ENCODE results near the gene PARVB. TPM values are rescaled to one million over a fixed set of nuclear protein-coding genes. Genes with fewer than 3 reads are reported as not detected.

The PARVB gene
- total and polyA plus RNA-seq, 2 donors (not counting 3 experiments of a cell fraction or from before 2014, with no cell fraction given): 155 to 162 TPM

GRCh38 chr22:44045145-44045544 lies 21.0 kb downstream of the PARVB start:
- Histone ChIP-seq H3K79me2 (ENCODE audit: control insufficient read depth, insufficient read depth, low read length) (peaks cover 88% of the 10 kb centered on the region), H2AFZ (ENCODE audit: low read depth, low read length) (no peak overlapping the region), H3K4me2 (ENCODE audit: insufficient read depth, low read length) (no peak overlapping the region), H3K9me3 (replicated peaks; ENCODE audit: control insufficient read depth, insufficient read depth, low read length) (no peaks in the 10 kb centered on the region), H3K9me1 (replicated peaks; ENCODE audit: control insufficient read depth, extremely low read depth, insufficient read depth, low read length) (no peaks in the 10 kb centered on the region), H4K20me1 (replicated peaks; ENCODE audit: control insufficient read depth, extremely low read depth, insufficient read depth, low read length) (no peaks in the 10 kb centered on the region), H3K36me3 (ENCODE audit: control insufficient read depth in 2 of 2, extremely low read depth in 1 of 2, insufficient read depth in 2 of 2, low read length in 2 of 2) (no peaks in the 10 kb centered on the region), H3K9ac (replicated peaks; ENCODE audit: extremely low read depth, insufficient read depth, low read length) (no peak overlapping the region), H3K27me3 (ENCODE audit: control insufficient read depth in 2 of 2, insufficient read depth in 2 of 2, low read length in 2 of 2) (no peaks in the 10 kb centered on the region), H3K4me1 (ENCODE audit: control insufficient read depth, extremely low read depth, insufficient read depth, low read length) (peaks cover 21% of the 10 kb centered on the region), H3K27ac (ENCODE audit: insufficient read depth, low read depth, low read length) (no peak overlapping the region), H3K4me3 (replicated peaks in 1 of 3; ENCODE audit: insufficient read depth in 1 of 3, low read depth in 1 of 3, low read length in 3 of 3) (no peak overlapping the region)
- DNase-seq (ENCODE audit: low read depth, low spot score) (no peak), FAIRE-seq (peak; percentile 18)
- no peak for TF ChIP-seq POLR2A (IDR thresholded peaks at IDR 0.05; ENCODE audit: low read depth, low read length)
- no peak for TF ChIP-seq GATA2 (IDR thresholded peaks at IDR 0.05; ENCODE audit: insufficient read depth, insufficient read length, low read depth, low read length)
- TF ChIP-seq EZH2 (IDR thresholded peaks at IDR 0.05; ENCODE audit: borderline replicate concordance, low read depth, low read length, severe bottlenecking): no peak
- TF ChIP-seq JUN (IDR thresholded peaks at IDR 0.05; ENCODE audit: borderline replicate concordance, insufficient read depth, insufficient read length, low read depth): no peak
- TF ChIP-seq FOS (IDR thresholded peaks at IDR 0.05; ENCODE audit: borderline replicate concordance, insufficient read depth, low read length): no peak
- no peak for TF ChIP-seq CTCF (IDR thresholded peaks at IDR 0.05; ENCODE audit: extremely low read depth in 1 of 2, insufficient read depth in 1 of 2, low read depth in 1 of 2, low read length in 2 of 2)
- TF ChIP-seq, protein P1, sequence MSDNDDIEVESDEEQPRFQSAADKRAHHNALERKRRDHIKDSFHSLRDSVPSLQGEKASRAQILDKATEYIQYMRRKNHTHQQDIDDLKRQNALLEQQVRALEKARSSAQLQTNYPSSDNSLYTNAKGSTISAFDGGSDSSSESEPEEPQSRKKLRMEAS (IDR thresholded peaks at IDR 0.05; ENCODE audit: insufficient read depth, insufficient read length): no peak
- no peak for TF ChIP-seq MYC (IDR thresholded peaks at IDR 0.05; ENCODE audit: low read depth, low read length)
- no peak for TF ChIP-seq POLR2AphosphoS5 (IDR thresholded peaks at IDR 0.05; ENCODE audit: insufficient read depth, low read depth, low read length)
- intact Hi-C loops (cut with micrococcal nuclease): no loop called here
- POLR2A ChIA-PET: no interaction called here
- no TSS peak for BruUV-seq (replicated peaks)
- dilution Hi-C loops (cut with MboI; ENCODE audit: extremely low pct_ligation_motif_present, low sequenced_read_pairs): no loop called here
- CTCF ChIA-PET: interaction anchor here (1.2 kb wide), 1 partner anchor 41 kb away, joined by 8 read pairs; no protein-coding TSS in a partner anchor

All from endothelial cell of umbilical vein (primary cell).